ENCODE measurements around the gene CACNB4. TPM values are rescaled to one million over a fixed set of nuclear protein-coding genes. Genes with fewer than 3 reads are reported as not detected.

CACNB4 gene
- total and polyA plus RNA-seq, 7 donors, result 0.23 to 4.4 (median 1.1) TPM

DNA sequence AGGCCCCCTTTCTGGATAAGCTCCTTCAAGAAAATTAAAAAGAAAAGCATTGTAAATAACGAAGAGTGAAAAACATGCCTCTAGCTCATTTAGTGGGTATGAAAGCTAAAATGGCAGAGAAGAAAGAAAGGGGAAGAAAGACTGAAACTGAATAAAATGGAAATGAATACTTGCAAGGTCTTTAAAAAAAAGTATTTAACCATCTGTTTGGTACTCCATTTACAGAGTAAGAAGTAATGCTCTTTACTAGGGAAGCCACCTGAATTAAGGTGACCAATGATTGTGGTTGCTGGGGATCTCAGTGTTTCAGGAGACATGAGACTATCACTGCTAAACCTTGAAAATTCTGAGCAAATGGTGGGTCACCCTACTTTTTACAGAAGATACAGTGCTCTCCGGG is 253.0 kb downstream of the CACNB4 start:
- H3K36me3 ChIP-seq, result no peaks in the 10 kb centered on the region
- H3K27ac ChIP-seq, result no peak overlapping the region
- no peak overlapping the region for H3K4me3 ChIP-seq
- intact Hi-C loops (cut with DNase I), result no loop called here
- no peaks in the 10 kb centered on the region for H3K27me3 ChIP-seq
- no peaks in the 10 kb centered on the region for H3K4me1 ChIP-seq
- no peak for DNase-seq
- no peaks in the 10 kb centered on the region for H3K9me3 ChIP-seq
- TF ChIP-seq, protein P1, sequence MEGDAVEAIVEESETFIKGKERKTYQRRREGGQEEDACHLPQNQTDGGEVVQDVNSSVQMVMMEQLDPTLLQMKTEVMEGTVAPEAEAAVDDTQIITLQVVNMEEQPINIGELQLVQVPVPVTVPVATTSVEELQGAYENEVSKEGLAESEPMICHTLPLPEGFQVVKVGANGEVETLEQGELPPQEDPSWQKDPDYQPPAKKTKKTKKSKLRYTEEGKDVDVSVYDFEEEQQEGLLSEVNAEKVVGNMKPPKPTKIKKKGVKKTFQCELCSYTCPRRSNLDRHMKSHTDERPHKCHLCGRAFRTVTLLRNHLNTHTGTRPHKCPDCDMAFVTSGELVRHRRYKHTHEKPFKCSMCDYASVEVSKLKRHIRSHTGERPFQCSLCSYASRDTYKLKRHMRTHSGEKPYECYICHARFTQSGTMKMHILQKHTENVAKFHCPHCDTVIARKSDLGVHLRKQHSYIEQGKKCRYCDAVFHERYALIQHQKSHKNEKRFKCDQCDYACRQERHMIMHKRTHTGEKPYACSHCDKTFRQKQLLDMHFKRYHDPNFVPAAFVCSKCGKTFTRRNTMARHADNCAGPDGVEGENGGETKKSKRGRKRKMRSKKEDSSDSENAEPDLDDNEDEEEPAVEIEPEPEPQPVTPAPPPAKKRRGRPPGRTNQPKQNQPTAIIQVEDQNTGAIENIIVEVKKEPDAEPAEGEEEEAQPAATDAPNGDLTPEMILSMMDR (IDR thresholded peaks at IDR 0.05), result no peak
- TF ChIP-seq EP300 (IDR thresholded peaks at IDR 0.05) (no peak), POLR2A (IDR thresholded peaks at IDR 0.05) (no peak), POLR2AphosphoS5 (IDR thresholded peaks at IDR 0.05) (no peak)
- 91 to 97% methylated on average over 2 of the region's 2 CpGs for WGBS, 2 donors

DNA sequence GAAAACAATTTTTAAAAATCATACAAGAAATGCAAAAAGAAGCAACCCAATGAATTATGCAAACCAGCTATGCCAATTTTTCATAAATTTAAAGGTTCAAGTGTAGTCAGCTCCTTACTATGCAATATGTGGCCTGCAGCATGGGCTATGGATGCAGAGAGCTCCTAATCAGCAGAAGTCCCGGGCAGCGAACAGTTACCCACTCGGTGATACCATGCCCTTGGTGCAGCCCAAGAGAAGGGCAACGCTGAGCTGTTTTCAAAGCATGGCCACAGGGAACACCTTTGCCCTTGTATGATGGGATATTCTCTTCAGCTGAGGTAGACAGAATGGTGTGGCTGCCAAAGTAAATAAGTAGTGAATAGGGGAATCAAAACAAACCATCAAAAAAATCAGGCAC is 253.4 kb downstream of the CACNB4 start:
- intact Hi-C loops (cut with DNase I), result no loop called here

DNA sequence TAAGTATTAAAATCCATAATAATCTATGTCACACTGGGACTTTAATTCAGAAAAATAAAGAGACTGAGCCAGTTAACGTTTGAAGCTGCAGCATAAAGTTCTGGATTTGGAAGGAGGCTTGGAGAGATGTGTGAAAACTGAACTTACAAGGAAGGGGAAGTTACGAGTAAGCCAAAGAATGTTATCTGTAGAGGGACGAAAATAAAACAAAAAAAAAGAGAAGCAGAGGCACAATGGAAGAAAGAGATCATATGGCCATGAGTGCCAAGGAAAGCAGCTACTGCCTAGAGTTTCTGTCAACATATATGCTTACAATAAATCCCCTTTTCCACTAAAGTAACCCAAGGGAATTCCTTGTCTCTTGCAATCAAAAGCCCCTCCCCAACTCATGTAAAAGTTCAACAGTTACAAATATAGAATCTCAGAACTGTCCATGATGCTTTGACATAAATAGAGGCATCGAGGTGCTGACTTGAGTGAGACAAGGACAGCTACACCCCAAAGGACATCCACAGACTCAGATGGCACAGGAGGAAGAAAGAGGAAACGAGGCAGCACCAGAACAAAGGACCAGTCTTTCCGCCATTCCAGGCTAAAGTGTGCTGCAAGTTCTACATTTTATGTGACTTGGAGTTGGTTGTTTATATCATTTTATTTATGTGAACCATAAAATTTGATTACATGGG is 254.5 kb downstream of the CACNB4 start:
- Histone ChIP-seq H3K27ac (no peak overlapping the region), H3K27me3 (no peaks in the 10 kb centered on the region), H3K4me1 (no peaks in the 10 kb centered on the region), H3K36me3 (no peaks in the 10 kb centered on the region), H3K4me3 (no peak overlapping the region), H3K9me3 (no peaks in the 10 kb centered on the region)
- TF ChIP-seq, protein P1 (IDR thresholded peaks at IDR 0.05), result no peak
- TF ChIP-seq POLR2A (IDR thresholded peaks at IDR 0.05) (no peak), EP300 (IDR thresholded peaks at IDR 0.05) (no peak), POLR2AphosphoS5 (IDR thresholded peaks at IDR 0.05) (no peak)
- no peak for DNase-seq
- WGBS, 2 donors, result 71 to 73% methylated on average over 6 of the region's 6 CpGs
- intact Hi-C loops (cut with DNase I), result no loop called here

More for the DNA sequence above, 253.4 kb downstream of the CACNB4 start:
- H3K36me3 ChIP-seq, result no peaks in the 10 kb centered on the region
- no peaks in the 10 kb centered on the region for H3K9me3 ChIP-seq
- TF ChIP-seq, protein P1 (IDR thresholded peaks at IDR 0.05), result no peak
- TF ChIP-seq POLR2AphosphoS5 (IDR thresholded peaks at IDR 0.05) (no peak), POLR2A (IDR thresholded peaks at IDR 0.05) (no peak), EP300 (IDR thresholded peaks at IDR 0.05) (no peak)
- 91 to 95% methylated on average over 4 of the region's 4 CpGs for WGBS, 2 donors
- no peak overlapping the region for H3K27ac ChIP-seq
- no peak for DNase-seq
- no peak overlapping the region for H3K4me3 ChIP-seq
- H3K27me3 ChIP-seq, result no peaks in the 10 kb centered on the region
- H3K4me1 ChIP-seq, result no peaks in the 10 kb centered on the region

DNA sequence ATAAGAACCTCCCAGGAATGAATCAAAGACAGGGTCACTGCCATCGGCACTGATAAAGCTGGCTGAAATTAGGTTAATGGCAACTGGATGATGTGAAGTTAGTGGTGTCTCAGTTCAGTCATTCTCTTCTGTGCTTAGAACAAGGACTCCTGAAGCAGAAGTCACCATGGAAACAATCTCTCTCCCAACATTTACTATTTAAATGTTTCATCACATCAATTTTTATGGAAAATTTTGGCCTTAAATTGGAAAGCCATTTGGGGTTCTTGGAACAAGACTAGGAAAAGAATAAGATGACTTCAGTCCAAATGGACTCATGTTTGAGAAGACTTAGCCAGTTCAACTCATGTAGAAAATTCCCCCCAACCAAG is 255.2 kb downstream of the CACNB4 start:
- Histone ChIP-seq H3K4me1 (no peaks in the 10 kb centered on the region), H3K27me3 (no peaks in the 10 kb centered on the region), H3K36me3 (no peaks in the 10 kb centered on the region), H3K4me3 (no peak overlapping the region), H3K9me3 (no peaks in the 10 kb centered on the region), H3K27ac (no peak overlapping the region)
- TF ChIP-seq EP300 (IDR thresholded peaks at IDR 0.05), result no peak
- no peak for TF ChIP-seq POLR2A (IDR thresholded peaks at IDR 0.05)
- no peak for TF ChIP-seq POLR2AphosphoS5 (IDR thresholded peaks at IDR 0.05)
- TF ChIP-seq, protein P1 (IDR thresholded peaks at IDR 0.05), result no peak
- 96 to 97% methylated on average over 1 of the region's 1 CpG for WGBS, 2 donors
- no peak for DNase-seq
- intact Hi-C loops (cut with DNase I), result no loop called here

Data from sigmoid colon (tissue), 7 donors.